HEK293 (cell line): ENCODE data around the gene ARHGDIA.
A peak's percentile ranks its signal among the peaks of the same experiment; 100 is the strongest.

Source experiments
- CTCF ChIA-PET: fragments of 350-600 bp; formaldehyde crosslinking; extraction: SDS; loops from one replicate; lab custom pipeline; 2021; ENCODE audit warnings: antibody characterized with exemption; lab: Yijun Ruan, JAX
- POLR2A ChIA-PET: fragments of 300-600 bp; formaldehyde crosslinking; extraction: SDS; loops from one replicate; lab custom pipeline; 2020; ENCODE audit warnings: antibody characterized with exemption, inconsistent platforms; lab: Yijun Ruan, JAX
- H3K27ac ChIP-seq: fragments of 200-500 bp; sonication (Bioruptor generic); 2 replicates; pipeline ENCODE4 v1.5.1; 2014; ENCODE audit warnings: low read depth, low read length, control low read depth, inconsistent platforms; ENCODE audit errors: extremely low read depth
- H3K36me3 ChIP-seq, 2 experiments: fragments of 200-500 bp in 1 of 2; sonication (Bioruptor generic) in 1 of 2; 1 replicate in 1 of 2; 2 replicates in 1 of 2; pipeline ENCODE4 v1.5.1; 2014 to 2017; ENCODE audit warnings: inconsistent platforms in 2 of 2, low read length in 2 of 2; ENCODE audit not compliant: control insufficient read depth in 2 of 2, insufficient read depth in 1 of 2
- H3K4me1 ChIP-seq: fragments of 200-500 bp; sonication (Bioruptor generic); 2 replicates; pipeline ENCODE4 v1.5.1; 2014; ENCODE audit warnings: mild to moderate bottlenecking, low read length, inconsistent platforms; ENCODE audit not compliant: control insufficient read depth, insufficient read depth
- H3K4me3 ChIP-seq: 2 replicates; pipeline ENCODE4 v1.5.1; 2011; ENCODE audit warnings: low read depth, mild to moderate bottlenecking, control low read depth, low read length, moderate library complexity
- H3K9me3 ChIP-seq: fragments of 200-500 bp; sonication (Bioruptor generic); 2 replicates; pipeline ENCODE4 v1.5.1; 2014; ENCODE audit warnings: low read depth, low read length, inconsistent platforms; ENCODE audit not compliant: control insufficient read depth, insufficient read depth
- BCL11A ChIP-seq: fragments of 450-650 bp; formaldehyde crosslinking; IDR thresholded peaks from 2 replicates; pipeline ENCODE4 v1.5.1; 2016; ENCODE audit warnings: low read depth, missing biosample characterization, missing genetic modification characterization
- BCL11B ChIP-seq: fragments of 450-650 bp; formaldehyde crosslinking; IDR thresholded peaks from 2 replicates; pipeline ENCODE4 v1.5.1; 2016; ENCODE audit warnings: low read depth, missing biosample characterization, missing genetic modification characterization
- EGR2 ChIP-seq: fragments of 450-650 bp; formaldehyde crosslinking; IDR thresholded peaks from 2 replicates; pipeline ENCODE4 v1.5.1; 2016; ENCODE audit warnings: low read depth, missing biosample characterization, missing genetic modification characterization
- FEZF1 ChIP-seq: fragments of 450-650 bp; formaldehyde crosslinking; IDR thresholded peaks from 2 replicates; pipeline ENCODE4 v1.5.1; 2016; ENCODE audit warnings: missing biosample characterization, missing genetic modification characterization
- HIC1 ChIP-seq: fragments of 450-650 bp; formaldehyde crosslinking; IDR thresholded peaks from 2 replicates; pipeline ENCODE4 v1.5.1; 2016; ENCODE audit warnings: missing biosample characterization, missing genetic modification characterization
- INSM2 ChIP-seq: fragments of 450-650 bp; formaldehyde crosslinking; IDR thresholded peaks from 2 replicates; pipeline ENCODE4 v1.5.1; 2016; ENCODE audit warnings: missing biosample characterization, missing genetic modification characterization
- KLF1 ChIP-seq: fragments of 450-650 bp; formaldehyde crosslinking; IDR thresholded peaks from 2 replicates; pipeline ENCODE4 v1.5.1; 2016; ENCODE audit warnings: missing biosample characterization, missing genetic modification characterization
- KLF8 ChIP-seq: fragments of 450-650 bp; formaldehyde crosslinking; IDR thresholded peaks from 2 replicates; pipeline ENCODE4 v1.5.1; 2016; ENCODE audit warnings: missing biosample characterization, missing genetic modification characterization
- SP7 ChIP-seq: fragments of 450-650 bp; formaldehyde crosslinking; IDR thresholded peaks from 2 replicates; pipeline ENCODE4 v1.5.1; 2016; ENCODE audit warnings: missing biosample characterization, missing genetic modification characterization
- YY2 ChIP-seq: fragments of 450-650 bp; formaldehyde crosslinking; IDR thresholded peaks from 2 replicates; pipeline ENCODE4 v1.5.1; 2016; ENCODE audit warnings: missing biosample characterization, missing genetic modification characterization
- ZBTB48 ChIP-seq: fragments of 450-650 bp; formaldehyde crosslinking; IDR thresholded peaks from 2 replicates; pipeline ENCODE4 v1.5.1; 2016; ENCODE audit warnings: missing biosample characterization, missing genetic modification characterization
- ZBTB8A ChIP-seq: fragments of 450-650 bp; formaldehyde crosslinking; IDR thresholded peaks from 2 replicates; pipeline ENCODE4 v1.5.1; 2016; ENCODE audit warnings: missing biosample characterization, missing genetic modification characterization
- ZNF132 ChIP-seq: fragments of 450-650 bp; formaldehyde crosslinking; IDR thresholded peaks from 2 replicates; pipeline ENCODE4 v1.5.1; 2017; ENCODE audit warnings: missing biosample characterization, missing genetic modification characterization, borderline replicate concordance
- ZNF19 ChIP-seq: fragments of 450-650 bp; formaldehyde crosslinking; IDR thresholded peaks from 2 replicates; pipeline ENCODE4; 2016; ENCODE audit warnings: missing biosample characterization, missing genetic modification characterization, low read depth
- ZNF202 ChIP-seq: fragments of 450-650 bp; formaldehyde crosslinking; IDR thresholded peaks from 2 replicates; pipeline ENCODE4 v1.5.1; 2016; ENCODE audit warnings: missing biosample characterization, missing genetic modification characterization, borderline replicate concordance
- ZNF423 ChIP-seq: fragments of 450-650 bp; formaldehyde crosslinking; IDR thresholded peaks from 2 replicates; pipeline ENCODE4 v1.5.1; 2016; ENCODE audit warnings: missing biosample characterization, missing genetic modification characterization
- ZNF510 ChIP-seq: fragments of 450-650 bp; formaldehyde crosslinking; IDR thresholded peaks from 2 replicates; pipeline ENCODE4 v1.5.1; 2018; ENCODE audit warnings: mild to moderate bottlenecking, missing genetic modification characterization, missing biosample characterization; ENCODE audit not compliant: insufficient replicate concordance
- ZNF514 ChIP-seq: fragments of 450-650 bp; formaldehyde crosslinking; IDR thresholded peaks from 2 replicates; pipeline ENCODE4 v1.5.1; 2016; ENCODE audit warnings: missing biosample characterization, missing genetic modification characterization
- ZNF548 ChIP-seq: fragments of 450-650 bp; formaldehyde crosslinking; IDR thresholded peaks from 2 replicates; pipeline ENCODE4 v1.5.1; 2016; ENCODE audit warnings: missing biosample characterization, missing genetic modification characterization
- ZNF558 ChIP-seq: fragments of 450-650 bp; formaldehyde crosslinking; IDR thresholded peaks from 2 replicates; pipeline ENCODE4 v1.5.1; 2016; ENCODE audit warnings: missing biosample characterization, missing genetic modification characterization
- ZNF600 ChIP-seq: fragments of 450-650 bp; formaldehyde crosslinking; IDR thresholded peaks from 2 replicates; pipeline ENCODE4 v1.5.1; 2016; ENCODE audit warnings: missing biosample characterization, missing genetic modification characterization
- ZNF704 ChIP-seq: fragments of 450-650 bp; formaldehyde crosslinking; IDR thresholded peaks from 2 replicates; pipeline ENCODE4 v1.5.1; 2016; ENCODE audit warnings: missing biosample characterization, missing genetic modification characterization
- ZSCAN16 ChIP-seq: fragments of 450-650 bp; formaldehyde crosslinking; IDR thresholded peaks from 2 replicates; pipeline ENCODE4 v1.5.1; 2016; ENCODE audit warnings: missing biosample characterization, missing genetic modification characterization
- TF ChIP-seq, protein P1 (sequence below): fragments of 450-650 bp; formaldehyde crosslinking; optimal IDR thresholded peaks from 2 replicates; pipeline ENCODE3; 2016; ENCODE audit warnings: missing biosample characterization, mild to moderate bottlenecking, missing genetic modification characterization
- TF ChIP-seq, protein P2 (sequence below): fragments of 450-650 bp; formaldehyde crosslinking; IDR thresholded peaks from 2 replicates; pipeline ENCODE4 v1.5.1; 2016; ENCODE audit warnings: missing biosample characterization, missing genetic modification characterization
- TF ChIP-seq, protein P3 (sequence below): fragments of 450-650 bp; formaldehyde crosslinking; IDR thresholded peaks from 2 replicates; pipeline ENCODE4 v1.5.1; 2016; ENCODE audit warnings: missing biosample characterization, missing genetic modification characterization, borderline replicate concordance

Gene ARHGDIA

DNA sequence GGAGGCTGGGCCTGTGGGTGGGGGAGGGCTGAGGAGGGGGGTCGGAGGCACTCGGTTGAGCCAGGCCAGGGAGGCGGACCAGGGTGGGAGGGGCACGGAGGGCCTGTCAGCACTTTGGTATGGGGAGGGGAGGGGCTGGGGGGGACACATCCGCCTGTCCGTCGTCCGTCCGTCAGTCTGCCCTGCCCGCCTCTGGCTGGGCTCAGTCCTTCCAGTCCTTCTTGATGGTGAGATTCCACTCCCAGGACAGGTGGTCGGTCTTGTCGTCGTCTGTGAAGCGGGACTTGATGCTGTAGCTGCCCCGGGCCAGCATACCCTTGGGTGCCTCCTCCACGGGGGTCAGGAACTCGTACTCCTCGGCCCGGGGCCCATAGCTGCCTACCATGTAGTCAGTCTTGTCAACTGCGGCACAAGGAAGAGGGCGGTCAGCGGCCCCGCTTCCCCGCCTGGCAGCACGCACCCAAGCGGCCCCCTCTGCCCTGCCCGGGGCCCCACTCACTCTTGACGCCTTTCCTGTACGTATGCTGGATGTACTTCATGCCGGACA, 2.4 kb downstream of the ARHGDIA start (continued):
- TF ChIP-seq YY2 (tag by site-specific recombination) (no peak), ZNF132 (no peak), KLF8 (peak; percentile 17; the same call in 1 of the 2 replicates), ZNF558 (tag by site-specific recombination) (no peak), ZNF548 (tag by site-specific recombination) (no peak), SP7 (tag by site-specific recombination) (0 out of 2 replicates have a peak, but pooled peaks have one; percentile 7)
- TF ChIP-seq, protein P1, sequence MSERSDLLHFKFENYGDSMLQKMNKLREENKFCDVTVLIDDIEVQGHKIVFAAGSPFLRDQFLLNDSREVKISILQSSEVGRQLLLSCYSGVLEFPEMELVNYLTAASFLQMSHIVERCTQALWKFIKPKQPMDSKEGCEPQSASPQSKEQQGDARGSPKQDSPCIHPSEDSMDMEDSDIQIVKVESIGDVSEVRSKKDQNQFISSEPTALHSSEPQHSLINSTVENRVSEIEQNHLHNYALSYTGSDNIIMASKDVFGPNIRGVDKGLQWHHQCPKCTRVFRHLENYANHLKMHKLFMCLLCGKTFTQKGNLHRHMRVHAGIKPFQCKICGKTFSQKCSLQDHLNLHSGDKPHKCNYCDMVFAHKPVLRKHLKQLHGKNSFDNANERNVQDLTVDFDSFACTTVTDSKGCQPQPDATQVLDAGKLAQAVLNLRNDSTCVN (tag by site-specific recombination), result no peak
- TF ChIP-seq, all 188 proteins: peak for 14

- Histone ChIP-seq H3K36me3 (peaks cover 5 to 70% of the 10 kb centered on the region in 2 experiments; a peak in 2 of 3 replicates), H3K27ac (peak overlapping the region; percentile 100), H3K9me3 (no peaks in the 10 kb centered on the region), H3K4me3 (no peak overlapping the region), H3K4me1 (peaks cover 17% of the 10 kb centered on the region; the same call in 1 of the 2 replicates)
- ChIA-PET POLR2A (interaction anchor here (0.6 to 2.5 kb wide), 7 partner anchors 11 to 355 kb away, joined by 4 to 14 read pairs (median 8); partner anchors contain the start of genes ACTG1, CENPX, LRRC45 and MRPL12), CTCF (interaction anchor here (0.7 to 2.4 kb wide), 3 partner anchors 18 to 153 kb away, joined by 3 to 12 read pairs (median 4); no protein-coding TSS in a partner anchor)
- TF ChIP-seq EGR2 (peak; percentile 52; the same call in 1 of the 2 replicates), ZNF510 (tag by site-specific recombination) (no peak), ZBTB48 (tag by site-specific recombination) (peak; percentile 82), ZSCAN16 (tag by site-specific recombination) (no peak), KLF1 (tag by site-specific recombination) (peak; percentile 41; the same call in 1 of the 2 replicates), ZNF514 (tag by site-specific recombination) (no peak), FEZF1 (tag by site-specific recombination) (no peak), ZBTB8A (peak; percentile 8; the same call in 1 of the 2 replicates), ZNF704 (tag by site-specific recombination) (no peak), SP7 (tag by site-specific recombination) (peak; percentile 36), ZNF600 (tag by site-specific recombination) (peak; percentile 58), HIC1 (tag by site-specific recombination) (peak; percentile 94; the same call in 1 of the 2 replicates), BCL11B (tag by site-specific recombination) (peak; percentile 92; the same call in 1 of the 2 replicates), ZNF19 (tag by site-specific recombination) (no peak), INSM2 (tag by site-specific recombination) (peak; percentile 31; the same call in 1 of the 2 replicates), ZNF423 (no peak), ZNF202 (no peak), BCL11A (tag by site-specific recombination) (peak; percentile 95)
- TF ChIP-seq, protein P2, sequence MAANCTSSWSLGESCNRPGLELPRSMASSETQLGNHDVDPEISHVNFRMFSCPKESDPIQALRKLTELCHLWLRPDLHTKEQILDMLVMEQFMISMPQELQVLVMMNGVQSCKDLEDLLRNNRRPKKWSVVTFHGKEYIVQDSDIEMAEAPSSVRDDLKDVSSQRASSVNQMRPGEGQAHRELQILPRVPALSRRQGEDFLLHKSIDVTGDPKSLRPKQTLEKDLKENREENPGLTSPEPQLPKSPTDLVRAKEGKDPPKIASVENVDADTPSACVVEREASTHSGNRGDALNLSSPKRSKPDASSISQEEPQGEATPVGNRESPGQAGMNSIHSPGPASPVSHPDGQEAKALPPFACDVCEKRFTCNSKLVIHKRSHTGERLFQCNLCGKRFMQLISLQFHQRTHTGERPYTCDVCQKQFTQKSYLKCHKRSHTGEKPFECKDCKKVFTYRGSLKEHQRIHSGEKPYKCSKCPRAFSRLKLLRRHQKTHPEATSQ (tag by site-specific recombination), result 0 out of 2 replicates have a peak, but pooled peaks have one; percentile 8
- TF ChIP-seq, protein P3, sequence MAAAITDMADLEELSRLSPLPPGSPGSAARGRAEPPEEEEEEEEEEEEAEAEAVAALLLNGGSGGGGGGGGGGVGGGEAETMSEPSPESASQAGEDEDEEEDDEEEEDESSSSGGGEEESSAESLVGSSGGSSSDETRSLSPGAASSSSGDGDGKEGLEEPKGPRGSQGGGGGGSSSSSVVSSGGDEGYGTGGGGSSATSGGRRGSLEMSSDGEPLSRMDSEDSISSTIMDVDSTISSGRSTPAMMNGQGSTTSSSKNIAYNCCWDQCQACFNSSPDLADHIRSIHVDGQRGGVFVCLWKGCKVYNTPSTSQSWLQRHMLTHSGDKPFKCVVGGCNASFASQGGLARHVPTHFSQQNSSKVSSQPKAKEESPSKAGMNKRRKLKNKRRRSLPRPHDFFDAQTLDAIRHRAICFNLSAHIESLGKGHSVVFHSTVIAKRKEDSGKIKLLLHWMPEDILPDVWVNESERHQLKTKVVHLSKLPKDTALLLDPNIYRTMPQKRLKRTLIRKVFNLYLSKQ, result no peak
Measured at GRCh38 chr17:81867991-81868673, 3.0 kb downstream of the ARHGDIA start.
